Smooth muscle cell (in vitro differentiated cells): Measurements from ENCODE around the gene CHD1L. TPM values are rescaled to one million over a fixed set of nuclear protein-coding genes. Genes with fewer than 3 reads are reported as not detected.

Experiments
- DNase-seq: peaks from one replicate; lab custom pipeline; 2025; ENCODE audit not compliant: unreplicated experiment; lab: John Stamatoyannopoulos, UW
- H2AFZ ChIP-seq: fragments of 200-600 bp; sonication (generic); 2 replicates; pipeline ENCODE4 v1.6.0; 2016; ENCODE audit warnings: antibody characterized with exemption, low read depth, mild to moderate bottlenecking
- H3F3A ChIP-seq: fragments of 200-600 bp; sonication (generic); 2 replicates; pipeline ENCODE4 v1.6.0; 2017; ENCODE audit warnings: antibody characterized with exemption, low read depth
- H3K27ac ChIP-seq: fragments of 200-600 bp; sonication (generic); 2 replicates; pipeline ENCODE4 v1.5.1; 2016; ENCODE audit warnings: low read depth, mild to moderate bottlenecking
- H3K27me3 ChIP-seq: fragments of 200-600 bp; sonication (generic); 2 replicates; pipeline ENCODE4 v1.6.1; 2016; ENCODE audit warnings: low read depth, mild to moderate bottlenecking
- H3K36me3 ChIP-seq: fragments of 200-600 bp; sonication (generic); 2 replicates; pipeline ENCODE4 v1.5.1; 2016; ENCODE audit warnings: low read depth
- H3K4me1 ChIP-seq: fragments of 200-600 bp; sonication (generic); 2 replicates; pipeline ENCODE4 v1.5.1; 2016; ENCODE audit warnings: low read depth
- H3K4me2 ChIP-seq: fragments of 200-600 bp; sonication (generic); 2 replicates; pipeline ENCODE4 v1.6.0; 2016; ENCODE audit warnings: mild to moderate bottlenecking
- H3K4me3 ChIP-seq: fragments of 200-600 bp; sonication (generic); 2 replicates; pipeline ENCODE4 v1.5.1; 2016; ENCODE audit warnings: mild to moderate bottlenecking
- H3K79me2 ChIP-seq: fragments of 200-600 bp; sonication (generic); 2 replicates; pipeline ENCODE4 v1.6.0; 2016; ENCODE audit warnings: low read depth, mild to moderate bottlenecking
- H3K9ac ChIP-seq: fragments of 200-600 bp; sonication (generic); 2 replicates; pipeline ENCODE4 v1.6.0; 2016; ENCODE audit warnings: low read depth
- H3K9me3 ChIP-seq: fragments of 200-600 bp; sonication (generic); replicated peaks from 2 replicates; pipeline ENCODE4 v1.5.1; 2016; ENCODE audit warnings: low read depth
- H4K20me1 ChIP-seq: fragments of 200-600 bp; sonication (generic); 2 replicates; pipeline ENCODE4 v1.6.0; 2016; ENCODE audit warnings: low read depth
- WGBS: methylation state at CpG from one replicate; pipeline ENCODE4 v1.1.7; 2016; ENCODE audit warnings: low lambda C conversion rate; 5-methylcytosine and 5-hydroxymethylcytosine counted together
- polyA plus RNA-seq: library from polyadenylated mRNA; unstranded; fragments of >200 nt; fragmentation: Nextera tagmentation; extraction: Ambion mirVana; gene quantifications from 2 replicates; pipeline ENCODE4 v1.2.1, GENCODE V29; 2016
- total RNA-seq: library from RNA; depleted of rRNA; stranded (reverse); fragments of >200 nt; gene quantifications from 2 replicates; pipeline ENCODE4 v1.2.3, GENCODE V29; 2014
- TF ChIP-seq, protein P1 (sequence below): fragments of 200-600 bp; sonication (generic); IDR thresholded peaks from 2 replicates; pipeline ENCODE4 v1.5.1; 2017; ENCODE audit warnings: borderline replicate concordance, mild to moderate bottlenecking, antibody characterized with exemption; ENCODE audit not compliant: insufficient read depth, poor library complexity, severe bottlenecking

CHD1L gene
- total and polyA plus RNA-seq, 2 experiments from 2014 or later, result 27.1 to 32.7 TPM

DNA sequence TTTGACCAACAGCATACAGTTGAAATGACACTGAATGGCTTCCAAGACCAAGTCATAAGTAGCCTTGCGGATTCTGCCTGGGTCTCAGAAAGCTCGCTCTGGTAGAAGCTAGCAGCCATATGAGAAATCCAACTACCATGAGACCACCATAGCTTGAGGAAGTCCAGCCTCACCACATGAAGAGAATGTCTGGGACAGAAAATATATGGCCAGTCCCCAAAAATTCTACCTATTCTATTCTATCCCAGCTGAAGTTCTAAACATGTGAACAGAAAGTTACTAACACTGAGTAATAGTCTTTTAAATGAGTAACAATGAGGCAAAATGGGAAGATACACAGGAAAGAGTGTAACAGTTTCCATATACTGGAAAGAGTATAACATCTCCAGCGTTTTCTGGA is 26.4 kb upstream of the CHD1L start:
- peaks cover 8% of the 10 kb centered on the region for H3K4me1 ChIP-seq
- H3F3A ChIP-seq, result no peaks in the 10 kb centered on the region
- H3K79me2 ChIP-seq, result no peaks in the 10 kb centered on the region
- no peaks in the 10 kb centered on the region for H3K27me3 ChIP-seq
- DNase-seq, result no peak
- H4K20me1 ChIP-seq, result no peaks in the 10 kb centered on the region
- H2AFZ ChIP-seq, result no peak overlapping the region
- TF ChIP-seq, protein P1, sequence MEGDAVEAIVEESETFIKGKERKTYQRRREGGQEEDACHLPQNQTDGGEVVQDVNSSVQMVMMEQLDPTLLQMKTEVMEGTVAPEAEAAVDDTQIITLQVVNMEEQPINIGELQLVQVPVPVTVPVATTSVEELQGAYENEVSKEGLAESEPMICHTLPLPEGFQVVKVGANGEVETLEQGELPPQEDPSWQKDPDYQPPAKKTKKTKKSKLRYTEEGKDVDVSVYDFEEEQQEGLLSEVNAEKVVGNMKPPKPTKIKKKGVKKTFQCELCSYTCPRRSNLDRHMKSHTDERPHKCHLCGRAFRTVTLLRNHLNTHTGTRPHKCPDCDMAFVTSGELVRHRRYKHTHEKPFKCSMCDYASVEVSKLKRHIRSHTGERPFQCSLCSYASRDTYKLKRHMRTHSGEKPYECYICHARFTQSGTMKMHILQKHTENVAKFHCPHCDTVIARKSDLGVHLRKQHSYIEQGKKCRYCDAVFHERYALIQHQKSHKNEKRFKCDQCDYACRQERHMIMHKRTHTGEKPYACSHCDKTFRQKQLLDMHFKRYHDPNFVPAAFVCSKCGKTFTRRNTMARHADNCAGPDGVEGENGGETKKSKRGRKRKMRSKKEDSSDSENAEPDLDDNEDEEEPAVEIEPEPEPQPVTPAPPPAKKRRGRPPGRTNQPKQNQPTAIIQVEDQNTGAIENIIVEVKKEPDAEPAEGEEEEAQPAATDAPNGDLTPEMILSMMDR, result no peak
- no peaks in the 10 kb centered on the region for H3K36me3 ChIP-seq
- no peaks in the 10 kb centered on the region for H3K9me3 ChIP-seq
- no peak overlapping the region for H3K27ac ChIP-seq
- no peak overlapping the region for H3K4me3 ChIP-seq
- 94% methylated on average over 3 of the region's 3 CpGs for WGBS
- H3K9ac ChIP-seq, result no peak overlapping the region
- H3K4me2 ChIP-seq, result no peak overlapping the region

DNA sequence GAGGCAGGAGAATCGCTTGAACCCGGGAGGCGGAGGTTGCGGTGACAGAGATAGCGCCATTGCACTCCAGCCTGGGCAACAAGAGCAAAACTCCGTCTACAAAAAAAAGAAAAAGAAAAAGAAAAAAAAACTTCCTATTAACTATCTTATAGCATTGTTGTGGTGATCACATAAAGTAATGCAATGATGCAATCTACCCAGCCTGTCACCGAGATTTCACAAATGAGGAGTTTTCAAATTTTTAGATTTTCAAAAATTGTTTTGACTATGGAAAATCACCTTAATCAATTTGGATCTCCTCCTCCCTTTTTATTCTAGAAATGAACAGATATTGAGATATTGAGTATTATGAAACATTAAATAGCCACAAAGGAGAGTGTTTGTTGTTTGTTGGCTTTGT is 25.3 kb upstream of the CHD1L start:
- H3K9me3 ChIP-seq, result no peaks in the 10 kb centered on the region
- H3K27ac ChIP-seq, result no peak overlapping the region
- TF ChIP-seq, protein P1, result no peak
- H3K9ac ChIP-seq, result no peak overlapping the region
- no peaks in the 10 kb centered on the region for H3K27me3 ChIP-seq
- H3K79me2 ChIP-seq, result no peaks in the 10 kb centered on the region
- H3K4me3 ChIP-seq, result no peak overlapping the region
- no peaks in the 10 kb centered on the region for H3F3A ChIP-seq
- no peak overlapping the region for H2AFZ ChIP-seq
- 95% methylated on average over 7 of the region's 7 CpGs for WGBS
- peaks cover 2% of the 10 kb centered on the region for H3K4me1 ChIP-seq
- H3K36me3 ChIP-seq, result no peaks in the 10 kb centered on the region
- no peak overlapping the region for H3K4me2 ChIP-seq
- no peaks in the 10 kb centered on the region for H4K20me1 ChIP-seq
- DNase-seq, result no peak

DNA sequence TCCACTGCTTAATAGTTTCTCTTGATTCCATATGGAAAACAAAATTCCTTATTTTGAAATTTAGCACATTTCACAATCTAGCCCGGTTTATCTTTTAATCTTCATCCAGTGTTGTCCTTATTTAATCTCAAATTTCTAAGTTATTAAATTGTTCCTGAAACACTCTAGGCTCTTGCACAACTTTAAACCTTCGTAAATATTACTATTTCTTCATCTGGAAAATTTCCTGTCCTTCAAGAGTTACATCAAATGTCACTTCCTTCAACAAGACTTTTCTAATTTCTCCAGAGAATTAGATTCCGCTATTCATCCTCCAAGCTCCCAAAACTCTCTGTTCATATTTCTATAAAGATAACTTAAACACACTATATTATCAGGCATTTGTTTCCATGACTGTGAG is 23.9 kb upstream of the CHD1L start:
- Histone ChIP-seq H3K27ac (no peak overlapping the region), H3K9ac (no peak overlapping the region), H2AFZ (no peak overlapping the region), H3K79me2 (no peaks in the 10 kb centered on the region), H3K4me1 (no peaks in the 10 kb centered on the region), H3K9me3 (no peaks in the 10 kb centered on the region), H3K4me3 (no peak overlapping the region), H4K20me1 (no peaks in the 10 kb centered on the region), H3K36me3 (no peaks in the 10 kb centered on the region), H3K27me3 (no peaks in the 10 kb centered on the region), H3K4me2 (no peak overlapping the region), H3F3A (peaks cover 5% of the 10 kb centered on the region)
- no peak for DNase-seq
- TF ChIP-seq, protein P1, result no peak
- WGBS, result 64% methylated on average over 3 of the region's 3 CpGs
